ENCODE data around the gene RNF114.

Gene RNF114

DNA sequence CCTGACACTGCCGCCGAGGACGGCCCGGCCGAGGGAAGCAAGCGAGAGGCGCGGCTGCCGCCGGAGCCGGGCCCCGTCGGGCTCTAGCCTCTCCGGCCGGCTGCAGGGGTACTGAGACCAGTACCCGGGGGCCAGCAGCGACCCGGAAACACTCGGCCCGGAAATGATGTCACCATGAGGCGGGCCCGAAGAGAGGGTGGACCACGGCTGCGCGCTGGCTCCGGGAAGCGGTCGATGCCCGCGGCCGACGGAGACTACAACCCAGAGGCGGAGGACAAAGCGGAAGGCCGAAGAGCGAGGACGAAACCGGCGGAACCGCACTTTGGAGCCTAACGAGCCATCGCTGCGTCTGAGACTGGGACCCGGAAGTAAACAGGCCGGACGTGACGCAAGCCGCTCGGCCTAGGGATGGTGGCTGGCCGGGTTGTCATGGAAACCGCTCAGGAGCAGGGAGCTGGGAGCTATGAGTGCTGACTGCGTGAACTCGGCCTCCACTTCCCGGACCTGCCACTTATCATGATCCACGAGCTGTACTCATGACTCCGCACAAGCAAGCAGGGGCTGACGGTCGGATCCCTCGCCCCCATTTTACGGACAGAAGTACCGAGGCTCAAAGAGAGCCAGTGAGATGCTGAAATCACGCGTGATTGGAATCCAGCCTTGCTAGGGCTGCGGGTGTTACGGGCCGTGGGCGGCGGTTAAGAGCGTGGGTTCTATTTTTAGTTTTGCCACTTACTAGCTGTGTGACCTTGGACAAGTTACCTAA lies 20.6 kb upstream of the RNF114 start, which contains the start of gene SPATA2 (continued):
- no peak for TF ChIP-seq TSHZ1 (tag by site-specific recombination; IDR thresholded peaks at IDR 0.05; ENCODE audit: borderline replicate concordance)
- TF ChIP-seq KLF8 (tag by site-specific recombination; IDR thresholded peaks at IDR 0.05): peak; percentile 74; the same call in 1 of the 2 replicates
- TF ChIP-seq, protein P1, sequence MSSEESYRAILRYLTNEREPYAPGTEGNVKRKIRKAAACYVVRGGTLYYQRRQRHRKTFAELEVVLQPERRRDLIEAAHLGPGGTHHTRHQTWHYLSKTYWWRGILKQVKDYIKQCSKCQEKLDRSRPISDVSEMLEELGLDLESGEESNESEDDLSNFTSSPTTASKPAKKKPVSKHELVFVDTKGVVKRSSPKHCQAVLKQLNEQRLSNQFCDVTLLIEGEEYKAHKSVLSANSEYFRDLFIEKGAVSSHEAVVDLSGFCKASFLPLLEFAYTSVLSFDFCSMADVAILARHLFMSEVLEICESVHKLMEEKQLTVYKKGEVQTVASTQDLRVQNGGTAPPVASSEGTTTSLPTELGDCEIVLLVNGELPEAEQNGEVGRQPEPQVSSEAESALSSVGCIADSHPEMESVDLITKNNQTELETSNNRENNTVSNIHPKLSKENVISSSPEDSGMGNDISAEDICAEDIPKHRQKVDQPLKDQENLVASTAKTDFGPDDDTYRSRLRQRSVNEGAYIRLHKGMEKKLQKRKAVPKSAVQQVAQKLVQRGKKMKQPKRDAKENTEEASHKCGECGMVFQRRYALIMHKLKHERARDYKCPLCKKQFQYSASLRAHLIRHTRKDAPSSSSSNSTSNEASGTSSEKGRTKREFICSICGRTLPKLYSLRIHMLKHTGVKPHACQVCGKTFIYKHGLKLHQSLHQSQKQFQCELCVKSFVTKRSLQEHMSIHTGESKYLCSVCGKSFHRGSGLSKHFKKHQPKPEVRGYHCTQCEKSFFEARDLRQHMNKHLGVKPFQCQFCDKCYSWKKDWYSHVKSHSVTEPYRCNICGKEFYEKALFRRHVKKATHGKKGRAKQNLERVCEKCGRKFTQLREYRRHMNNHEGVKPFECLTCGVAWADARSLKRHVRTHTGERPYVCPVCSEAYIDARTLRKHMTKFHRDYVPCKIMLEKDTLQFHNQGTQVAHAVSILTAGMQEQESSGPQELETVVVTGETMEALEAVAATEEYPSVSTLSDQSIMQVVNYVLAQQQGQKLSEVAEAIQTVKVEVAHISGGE (tag by site-specific recombination; conservative IDR thresholded peaks at IDR 0.05; ENCODE audit: low read depth): peak; percentile 96
- TF ChIP-seq ZNF202 (tag by site-specific recombination; IDR thresholded peaks at IDR 0.05; ENCODE audit: borderline replicate concordance): no peak
- no peak for TF ChIP-seq ZSCAN23 (tag by site-specific recombination; IDR thresholded peaks at IDR 0.05)
- no peak for TF ChIP-seq ZNF701 (tag by site-specific recombination; IDR thresholded peaks at IDR 0.05)
- TF ChIP-seq ZNF76 (tag by site-specific recombination; IDR thresholded peaks at IDR 0.05; ENCODE audit: borderline replicate concordance, low read depth): peak; percentile 25
- no peak for TF ChIP-seq TCF7L2 (IDR thresholded peaks at IDR 0.05; ENCODE audit: borderline replicate concordance, low read depth, low read length)
- TF ChIP-seq ZNF747 (tag by site-specific recombination; IDR thresholded peaks at IDR 0.05): no peak
- TF ChIP-seq ZEB2 (tag by site-specific recombination; IDR thresholded peaks at IDR 0.05): peak; percentile 56; the same call in 1 of the 2 replicates
- no peak; the same call in 1 of the 2 replicates for TF ChIP-seq PBX3 (CRISPR knock-in tag; IDR thresholded peaks at IDR 0.05)
- TF ChIP-seq, protein P2, sequence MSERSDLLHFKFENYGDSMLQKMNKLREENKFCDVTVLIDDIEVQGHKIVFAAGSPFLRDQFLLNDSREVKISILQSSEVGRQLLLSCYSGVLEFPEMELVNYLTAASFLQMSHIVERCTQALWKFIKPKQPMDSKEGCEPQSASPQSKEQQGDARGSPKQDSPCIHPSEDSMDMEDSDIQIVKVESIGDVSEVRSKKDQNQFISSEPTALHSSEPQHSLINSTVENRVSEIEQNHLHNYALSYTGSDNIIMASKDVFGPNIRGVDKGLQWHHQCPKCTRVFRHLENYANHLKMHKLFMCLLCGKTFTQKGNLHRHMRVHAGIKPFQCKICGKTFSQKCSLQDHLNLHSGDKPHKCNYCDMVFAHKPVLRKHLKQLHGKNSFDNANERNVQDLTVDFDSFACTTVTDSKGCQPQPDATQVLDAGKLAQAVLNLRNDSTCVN (tag by site-specific recombination; optimal IDR thresholded peaks at IDR 0.05): peak; percentile 39
- TF ChIP-seq, protein P3, sequence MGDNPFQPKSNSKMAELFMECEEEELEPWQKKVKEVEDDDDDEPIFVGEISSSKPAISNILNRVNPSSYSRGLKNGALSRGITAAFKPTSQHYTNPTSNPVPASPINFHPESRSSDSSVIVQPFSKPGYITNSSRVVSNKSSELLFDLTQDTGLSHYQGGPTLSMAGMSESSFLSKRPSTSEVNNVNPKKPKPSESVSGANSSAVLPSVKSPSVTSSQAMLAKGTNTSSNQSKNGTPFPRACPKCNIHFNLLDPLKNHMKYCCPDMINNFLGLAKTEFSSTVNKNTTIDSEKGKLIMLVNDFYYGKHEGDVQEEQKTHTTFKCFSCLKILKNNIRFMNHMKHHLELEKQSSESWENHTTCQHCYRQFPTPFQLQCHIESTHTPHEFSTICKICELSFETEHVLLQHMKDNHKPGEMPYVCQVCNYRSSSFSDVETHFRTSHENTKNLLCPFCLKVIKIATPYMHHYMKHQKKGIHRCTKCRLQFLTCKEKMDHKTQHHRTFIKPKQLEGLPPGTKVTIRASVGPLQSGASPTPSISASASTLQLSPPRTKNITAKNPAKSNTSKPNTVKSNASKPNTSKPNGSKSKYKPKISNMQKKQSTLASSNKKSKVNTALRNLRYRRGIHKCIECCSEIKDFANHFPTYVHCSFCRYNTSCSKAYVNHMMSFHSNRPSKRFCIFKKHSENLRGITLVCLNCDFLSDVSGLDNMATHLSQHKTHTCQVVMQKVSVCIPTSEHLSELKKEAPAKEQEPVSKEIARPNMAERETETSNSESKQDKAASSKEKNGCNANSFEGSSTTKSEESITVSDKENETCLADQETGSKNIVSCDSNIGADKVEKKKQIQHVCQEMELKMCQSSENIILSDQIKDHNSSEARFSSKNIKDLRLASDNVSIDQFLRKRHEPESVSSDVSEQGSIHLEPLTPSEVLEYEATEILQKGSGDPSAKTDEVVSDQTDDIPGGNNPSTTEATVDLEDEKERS (tag by site-specific recombination; IDR thresholded peaks at IDR 0.05): peak; percentile 77; the same call in 1 of the 2 replicates
- no peak for TF ChIP-seq ZNF776 (tag by site-specific recombination; IDR thresholded peaks at IDR 0.05; ENCODE audit: borderline replicate concordance)
- TF ChIP-seq ZNF48 (tag by site-specific recombination; IDR thresholded peaks at IDR 0.05): no peak
- no peak for TF ChIP-seq ZNF530 (tag by site-specific recombination; IDR thresholded peaks at IDR 0.05; ENCODE audit: low read depth)
- no peak for TF ChIP-seq ZNF843 (tag by site-specific recombination; IDR thresholded peaks at IDR 0.05)
- TF ChIP-seq ZNF837 (tag by site-specific recombination; IDR thresholded peaks at IDR 0.05): no peak
- TF ChIP-seq RBAK (tag by site-specific recombination; IDR thresholded peaks at IDR 0.05): no peak
- TF ChIP-seq ZBTB48 (tag by site-specific recombination; IDR thresholded peaks at IDR 0.05): peak; percentile 84
- TF ChIP-seq, protein P4, sequence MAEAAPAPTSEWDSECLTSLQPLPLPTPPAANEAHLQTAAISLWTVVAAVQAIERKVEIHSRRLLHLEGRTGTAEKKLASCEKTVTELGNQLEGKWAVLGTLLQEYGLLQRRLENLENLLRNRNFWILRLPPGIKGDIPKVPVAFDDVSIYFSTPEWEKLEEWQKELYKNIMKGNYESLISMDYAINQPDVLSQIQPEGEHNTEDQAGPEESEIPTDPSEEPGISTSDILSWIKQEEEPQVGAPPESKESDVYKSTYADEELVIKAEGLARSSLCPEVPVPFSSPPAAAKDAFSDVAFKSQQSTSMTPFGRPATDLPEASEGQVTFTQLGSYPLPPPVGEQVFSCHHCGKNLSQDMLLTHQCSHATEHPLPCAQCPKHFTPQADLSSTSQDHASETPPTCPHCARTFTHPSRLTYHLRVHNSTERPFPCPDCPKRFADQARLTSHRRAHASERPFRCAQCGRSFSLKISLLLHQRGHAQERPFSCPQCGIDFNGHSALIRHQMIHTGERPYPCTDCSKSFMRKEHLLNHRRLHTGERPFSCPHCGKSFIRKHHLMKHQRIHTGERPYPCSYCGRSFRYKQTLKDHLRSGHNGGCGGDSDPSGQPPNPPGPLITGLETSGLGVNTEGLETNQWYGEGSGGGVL (tag by site-specific recombination; IDR thresholded peaks at IDR 0.05): no peak
- TF ChIP-seq, protein P5, sequence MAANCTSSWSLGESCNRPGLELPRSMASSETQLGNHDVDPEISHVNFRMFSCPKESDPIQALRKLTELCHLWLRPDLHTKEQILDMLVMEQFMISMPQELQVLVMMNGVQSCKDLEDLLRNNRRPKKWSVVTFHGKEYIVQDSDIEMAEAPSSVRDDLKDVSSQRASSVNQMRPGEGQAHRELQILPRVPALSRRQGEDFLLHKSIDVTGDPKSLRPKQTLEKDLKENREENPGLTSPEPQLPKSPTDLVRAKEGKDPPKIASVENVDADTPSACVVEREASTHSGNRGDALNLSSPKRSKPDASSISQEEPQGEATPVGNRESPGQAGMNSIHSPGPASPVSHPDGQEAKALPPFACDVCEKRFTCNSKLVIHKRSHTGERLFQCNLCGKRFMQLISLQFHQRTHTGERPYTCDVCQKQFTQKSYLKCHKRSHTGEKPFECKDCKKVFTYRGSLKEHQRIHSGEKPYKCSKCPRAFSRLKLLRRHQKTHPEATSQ (tag by site-specific recombination; IDR thresholded peaks at IDR 0.05): 0 out of 2 replicates have a peak, but pooled peaks have one; percentile 21
